GM10248 (cell line): ENCODE results near the gene DPYD.

Experiments
- CTCF ChIA-PET: fragments of 300-600 bp; sonication (Branson Sonifier 250); formaldehyde crosslinking; extraction: SDS; loops from one replicate; lab custom pipeline; 2021; ENCODE audit warnings: antibody characterized with exemption; lab: Yijun Ruan, JAX
- POLR2A ChIA-PET: fragments of 350-650 bp; sonication (Branson Sonifier 250); formaldehyde crosslinking; extraction: SDS; loops from one replicate; lab custom pipeline; 2020; ENCODE audit warnings: antibody characterized with exemption; lab: Yijun Ruan, JAX
- DNase-seq: peaks from one replicate; pipeline ENCODE4 v3.0.0; 2012; ENCODE audit errors: extremely low spot score
- CTCF ChIP-seq: IDR thresholded peaks from 2 replicates; pipeline ENCODE4 v1.5.1; 2012; ENCODE audit warnings: mild to moderate bottlenecking, low read depth; ENCODE audit errors: extremely low read depth, missing control alignments, control extremely low read depth

The DPYD gene

GRCh38 chr1:97160818-97161217 is 760.0 kb downstream of the DPYD start:
- TF ChIP-seq CTCF = no peak
- CTCF ChIA-PET = interaction anchor here (1.0 kb wide), 1 partner anchor 19 kb away, joined by 3 read pairs; no protein-coding TSS in a partner anchor

GRCh38 chr1:97159342-97159741 is 761.5 kb downstream of the DPYD start:
- POLR2A ChIA-PET = no interaction called here
- TF ChIP-seq CTCF = no peak
- peak; percentile 8 for DNase-seq
- CTCF ChIA-PET = no interaction called here

More at GRCh38 chr1:97160818-97161217, 760.0 kb downstream of the DPYD start:
- no peak for DNase-seq
- POLR2A ChIA-PET = no interaction called here

GRCh38 chr1:97158691-97159096 is 762.1 kb downstream of the DPYD start:
- ChIA-PET CTCF (no interaction called here), POLR2A (no interaction called here)
- TF ChIP-seq CTCF = no peak
- DNase-seq = no peak

GRCh38 chr1:97157991-97158390 is 762.8 kb downstream of the DPYD start:
- no peak for DNase-seq
- TF ChIP-seq CTCF = no peak
- ChIA-PET POLR2A (no interaction called here), CTCF (no interaction called here)

GRCh38 chr1:97151651-97152050 is 769.2 kb downstream of the DPYD start:
- no peak for TF ChIP-seq CTCF
- CTCF ChIA-PET = interaction anchor here (1.1 to 5.5 kb wide), 3 partner anchors 13 to 24 kb away, joined by 3 to 57 read pairs (median 4); no protein-coding TSS in a partner anchor
- POLR2A ChIA-PET = no interaction called here

GRCh38 chr1:97145321-97145956 is 775.4 kb downstream of the DPYD start:
- TF ChIP-seq CTCF = no peak
- CTCF ChIA-PET = no interaction called here
- no peak for DNase-seq
- POLR2A ChIA-PET = no interaction called here

More at GRCh38 chr1:97151651-97152050, 769.2 kb downstream of the DPYD start:
- DNase-seq = no peak
